HG03175 (cell line): ENCODE data around the gene GPHN.
"Not testable (repeated sequence)": the region's sequence is repeated elsewhere in the genome, so short reads cannot be mapped to it uniquely, and the experiment has no call there.

Experiments used
- ATAC-seq: cut with Tn5 transposase; IDR thresholded peaks from one replicate; pipeline ENCODE4 v1.9.1; 2021; ENCODE audit warnings: mild to moderate bottlenecking, moderate library complexity; ENCODE audit not compliant: unreplicated experiment

The GPHN gene

GRCh38 chr14:66501592-66501991 lies 6.4 kb upstream of the GPHN start:
- ATAC-seq = no peak

GRCh38 chr14:66502836-66503235 lies 5.1 kb upstream of the GPHN start:
- not testable (repeated sequence) for ATAC-seq

GRCh38 chr14:66503532-66503931 lies 4.4 kb upstream of the GPHN start:
- ATAC-seq = no peak

GRCh38 chr14:66507181-66507721 lies 696 bp upstream of the GPHN start:
- peak; percentile 20 for ATAC-seq

GRCh38 chr14:66508547-66508845 lies 549 bp downstream of the GPHN start:
- ATAC-seq = no peak

- ATAC-seq = no peak
Observed at GRCh38 chr14:66508846-66509621, 1.1 kb downstream of the GPHN start.

- ATAC-seq = no peak
Observed at GRCh38 chr14:66509874-66510273, 1.9 kb downstream of the GPHN start.

- ATAC-seq = peak; percentile 15
Observed at GRCh38 chr14:66511849-66512248, 3.9 kb downstream of the GPHN start.

- no peak for ATAC-seq
Observed at GRCh38 chr14:66514213-66514612, 6.3 kb downstream of the GPHN start.

- ATAC-seq = no peak
Observed at GRCh38 chr14:66530526-66530925, 22.6 kb downstream of the GPHN start.

- no peak for ATAC-seq
Observed at GRCh38 chr14:66539034-66539433, 31.1 kb downstream of the GPHN start.

- ATAC-seq = no peak
Observed at GRCh38 chr14:66540038-66540437, 32.1 kb downstream of the GPHN start.

GRCh38 chr14:66541627-66542026 lies 33.7 kb downstream of the GPHN start:
- ATAC-seq = no peak

GRCh38 chr14:66543996-66544395 lies 36.0 kb downstream of the GPHN start:
- no peak for ATAC-seq

- ATAC-seq = not testable (repeated sequence)
Observed at GRCh38 chr14:66545191-66545590, 37.2 kb downstream of the GPHN start.

GRCh38 chr14:66545751-66546150 lies 37.8 kb downstream of the GPHN start:
- ATAC-seq = not testable (repeated sequence)

GRCh38 chr14:66563731-66564130 lies 55.8 kb downstream of the GPHN start:
- ATAC-seq = no peak

- no peak for ATAC-seq
Observed at GRCh38 chr14:66568220-66568619, 60.3 kb downstream of the GPHN start.

GRCh38 chr14:66572826-66573225 lies 64.9 kb downstream of the GPHN start:
- no peak for ATAC-seq

GRCh38 chr14:66575014-66575413 lies 67.1 kb downstream of the GPHN start:
- no peak for ATAC-seq

GRCh38 chr14:66575939-66576338 lies 68.0 kb downstream of the GPHN start:
- ATAC-seq = no peak

- ATAC-seq = not testable (repeated sequence)
Observed at GRCh38 chr14:66587753-66588152, 79.8 kb downstream of the GPHN start.

- ATAC-seq = no peak
Observed at GRCh38 chr14:66595394-66595793, 87.4 kb downstream of the GPHN start.
